Left kidney (tissue), 8 donors: ENCODE results near the gene RAB3GAP1. TPM values are rescaled to one million over a fixed set of nuclear protein-coding genes. Genes with fewer than 3 reads are reported as not detected.
A peak's percentile ranks its signal among the peaks of the same experiment; 100 is the strongest.
"Not testable (repeated sequence)": the region's sequence is repeated elsewhere in the genome, so short reads cannot be mapped to it uniquely, and the experiment has no call there.

Experiments used
- DNase-seq: peaks from one replicate; pipeline ENCODE4 v3.0.0-alpha.2; 2013
- long read RNA-seq, 8 donors: transcript quantifications; one replicate each; lab custom pipeline, GENCODE V29; 2026
- polyA plus RNA-seq: library from polyadenylated mRNA; unstranded; fragments of 120-200 nt; gene quantifications from one replicate; pipeline ENCODE4 v1.2.1, GENCODE V29; 2013; ENCODE audit not compliant: insufficient read length

RAB3GAP1 gene
- 61.8 TPM for polyA plus RNA-seq
- long read RNA-seq, donor 1, full-length matches to known transcripts: 9 of 27 reads
- long read RNA-seq, donor 1, partial matches to known transcripts: 18 of 27 reads
- long read RNA-seq, donor 1, other reads (novel, unspliced or antisense): 0 of 27 reads
- long read RNA-seq, donor 2, full-length matches to known transcripts: 13 of 19 reads
- long read RNA-seq, donor 2, partial matches to known transcripts: 6 of 19 reads
- long read RNA-seq, donor 2, other reads (novel, unspliced or antisense): 0 of 19 reads
- long read RNA-seq, donor 3, full-length matches to known transcripts: 10 of 10 reads
- long read RNA-seq, donor 3, partial matches to known transcripts: 0 of 10 reads
- long read RNA-seq, donor 3, other reads (novel, unspliced or antisense): 0 of 10 reads
- long read RNA-seq, donor 4: 0 reads
- long read RNA-seq, donor 5, full-length matches to known transcripts: 22 of 32 reads
- long read RNA-seq, donor 5, partial matches to known transcripts: 10 of 32 reads
- long read RNA-seq, donor 5, other reads (novel, unspliced or antisense): 0 of 32 reads
- long read RNA-seq, donor 6, full-length matches to known transcripts: 7 of 7 reads
- long read RNA-seq, donor 6, partial matches to known transcripts: 0 of 7 reads
- long read RNA-seq, donor 6, other reads (novel, unspliced or antisense): 0 of 7 reads
- long read RNA-seq, donor 7, full-length matches to known transcripts: 17 of 40 reads
- long read RNA-seq, donor 7, partial matches to known transcripts: 23 of 40 reads
- long read RNA-seq, donor 7, other reads (novel, unspliced or antisense): 0 of 40 reads
- long read RNA-seq, donor 8, full-length matches to known transcripts: 9 of 9 reads
- long read RNA-seq, donor 8, partial matches to known transcripts: 0 of 9 reads
- long read RNA-seq, donor 8, other reads (novel, unspliced or antisense): 0 of 9 reads

GRCh38 chr2:135052042-135052876 lies at the start of gene RAB3GAP1:
RAB3GAP1 (plus strand) TSS chr2:135052292; CDS start chr2:135052308, 16 bp downstream.
- peak; percentile 84 for DNase-seq

- DNase-seq: no peak
Observed at GRCh38 chr2:135002836-135003235, 49.3 kb upstream of the RAB3GAP1 start.

- DNase-seq: peak; percentile 49
Observed at GRCh38 chr2:135004005-135004746, 47.9 kb upstream of the RAB3GAP1 start.

GRCh38 chr2:135005753-135006152 lies 46.3 kb upstream of the RAB3GAP1 start:
- DNase-seq: no peak

GRCh38 chr2:135009339-135009738 lies 42.8 kb upstream of the RAB3GAP1 start:
- no peak for DNase-seq

GRCh38 chr2:135010200-135010942 lies 41.7 kb upstream of the RAB3GAP1 start:
- no peak for DNase-seq

- no peak for DNase-seq
Observed at GRCh38 chr2:135011633-135012032, 40.5 kb upstream of the RAB3GAP1 start.

- no peak for DNase-seq
Observed at GRCh38 chr2:135021618-135022017, 30.5 kb upstream of the RAB3GAP1 start.

- DNase-seq: no peak
Observed at GRCh38 chr2:135022952-135023880, 28.9 kb upstream of the RAB3GAP1 start.

- DNase-seq: no peak
Observed at GRCh38 chr2:135023886-135024485, 28.1 kb upstream of the RAB3GAP1 start.

GRCh38 chr2:135029481-135030134 lies 22.5 kb upstream of the RAB3GAP1 start:
- no peak for DNase-seq

- peak; percentile 60 for DNase-seq
Observed at GRCh38 chr2:135030826-135031225, 21.3 kb upstream of the RAB3GAP1 start.

GRCh38 chr2:135033216-135033615 lies 18.9 kb upstream of the RAB3GAP1 start:
- DNase-seq: not testable (repeated sequence)

GRCh38 chr2:135037831-135038230 lies 14.3 kb upstream of the RAB3GAP1 start:
- DNase-seq: no peak

- DNase-seq: no peak
Observed at GRCh38 chr2:135043345-135043744, 8.7 kb upstream of the RAB3GAP1 start.

GRCh38 chr2:135047300-135047699 lies 4.8 kb upstream of the RAB3GAP1 start, which contains the start of gene MAP3K19:
MAP3K19 (minus strand) TSS chr2:135047447; CDS start chr2:135024647, 22,800 bp downstream.
- no peak for DNase-seq

- DNase-seq: no peak
Observed at GRCh38 chr2:135048122-135048521, 4.0 kb upstream of the RAB3GAP1 start.

- no peak for DNase-seq
Observed at GRCh38 chr2:135050132-135050531, 2.0 kb upstream of the RAB3GAP1 start.
